CD14-positive monocyte (primary cell): ENCODE measurements around the gene SIK3. TPM values are rescaled to one million over a fixed set of nuclear protein-coding genes. Genes with fewer than 3 reads are reported as not detected.

Experiments
- DNase-seq, 3 donors: peaks; one replicate each; pipeline ENCODE4 v3.0.0-alpha.2; 2011 to 2022
- H2AFZ ChIP-seq: 2 replicates; pipeline ENCODE4 v1.6.0; 2012; ENCODE audit warnings: mild to moderate bottlenecking, low read depth, low read length, inconsistent platforms; ENCODE audit not compliant: insufficient read depth, poor library complexity, severe bottlenecking
- H3K27ac ChIP-seq, 2 donors: 1 replicate in 1 of 2; 2 replicates in 1 of 2; pipeline ENCODE4 v1.5.1; 2012 to 2013; ENCODE audit warnings: low read length in 2 of 2, control low read depth in 1 of 2, inconsistent platforms in 1 of 2, low read depth in 1 of 2, mild to moderate bottlenecking in 1 of 2
- H3K27me3 ChIP-seq, 2 donors: one replicate each; pipeline versions ENCODE4 v1.6.0 to v1.6.1; 2011 to 2013; ENCODE audit warnings: low read length in 2 of 2; ENCODE audit not compliant: control insufficient read depth in 2 of 2, insufficient read depth in 2 of 2
- H3K36me3 ChIP-seq, 2 donors: replicated peaks in 1 of 2; 1 replicate in 1 of 2; 2 replicates in 1 of 2; pipeline versions ENCODE4 v1.5.1 to v1.6.1; 2012 to 2013; ENCODE audit warnings: low read length in 2 of 2, control low read depth in 1 of 2, inconsistent platforms in 1 of 2, mild to moderate bottlenecking in 1 of 2; ENCODE audit not compliant: insufficient read depth in 2 of 2, control insufficient read depth in 1 of 2
- H3K4me1 ChIP-seq, 2 donors: 1 replicate in 1 of 2; 2 replicates in 1 of 2; pipeline versions ENCODE4 v1.5.1 to v1.6.1; 2012 to 2013; ENCODE audit warnings: low read length in 2 of 2, control low read depth in 1 of 2, inconsistent platforms in 1 of 2, mild to moderate bottlenecking in 1 of 2, moderate library complexity in 1 of 2; ENCODE audit not compliant: insufficient read depth in 2 of 2, control insufficient read depth in 1 of 2
- H3K4me2 ChIP-seq: replicated peaks from 2 replicates; pipeline ENCODE3; 2012; ENCODE audit warnings: low read length, moderate library complexity, mild to moderate bottlenecking; ENCODE audit not compliant: poor library complexity, severe bottlenecking; ENCODE audit errors: extremely low read depth
- H3K4me3 ChIP-seq, 3 experiments: fragments of 200-600 bp in 1 of 3; sonication (generic) in 1 of 3; replicated peaks in 1 of 3; 1 replicate in 2 of 3; 2 replicates in 1 of 3; pipeline ENCODE4 v1.5.1; 2011 to 2013; ENCODE audit warnings: low read length in 3 of 3, mild to moderate bottlenecking in 3 of 3, control low read depth in 2 of 3, low read depth in 2 of 3, inconsistent platforms in 1 of 3, moderate library complexity in 1 of 3
- H3K79me2 ChIP-seq: 2 replicates; pipeline ENCODE4 v1.6.0; 2012; ENCODE audit warnings: mild to moderate bottlenecking, control low read depth, inconsistent platforms, low read length, moderate library complexity; ENCODE audit not compliant: insufficient read depth
- H3K9ac ChIP-seq: 2 replicates; pipeline ENCODE4 v1.6.0; 2017; ENCODE audit warnings: low read length, mild to moderate bottlenecking; ENCODE audit not compliant: insufficient read depth, poor library complexity, severe bottlenecking
- H3K9me3 ChIP-seq, 2 donors: replicated peaks in 1 of 2; 1 replicate in 1 of 2; 2 replicates in 1 of 2; pipeline versions ENCODE4 v1.5.1 to v1.6.1; 2012 to 2013; ENCODE audit warnings: low read length in 2 of 2, control low read depth in 1 of 2; ENCODE audit not compliant: control insufficient read depth in 1 of 2, insufficient read depth in 1 of 2
- H4K20me1 ChIP-seq: 2 replicates; pipeline ENCODE4 v1.6.0; 2012; ENCODE audit warnings: mild to moderate bottlenecking, low read length, control low read depth, moderate library complexity; ENCODE audit not compliant: insufficient read depth
- H3K27ac Mint-ChIP-seq, 7 donors: one replicate each; pipeline ENCODE4 v1.8.0; 2020; ENCODE audit warnings: mild to moderate bottlenecking in 7 of 7, mixed read lengths in 7 of 7, moderate library complexity in 6 of 7, inconsistent platforms in 2 of 7
- H3K27me3 Mint-ChIP-seq, 3 donors: one replicate each; pipeline ENCODE4 v1.8.0; 2021 to 2022; ENCODE audit warnings: low read depth in 3 of 3, mild to moderate bottlenecking in 3 of 3, mixed read lengths in 3 of 3, moderate library complexity in 3 of 3, inconsistent platforms in 1 of 3
- H3K36me3 Mint-ChIP-seq, 2 donors: one replicate each; pipeline ENCODE4 v1.8.0; 2020; ENCODE audit warnings: mixed read lengths in 2 of 2, inconsistent platforms in 1 of 2, mild to moderate bottlenecking in 1 of 2
- H3K4me1 Mint-ChIP-seq: one replicate; pipeline ENCODE4 v1.8.0; 2020; ENCODE audit warnings: mild to moderate bottlenecking, mixed read lengths
- H3K4me3 Mint-ChIP-seq, 2 donors: one replicate each; pipeline ENCODE4 v1.8.0; 2020; ENCODE audit warnings: mild to moderate bottlenecking in 2 of 2, mixed read lengths in 2 of 2, moderate library complexity in 1 of 2
- H3K9me3 Mint-ChIP-seq, 7 donors: one replicate each; pipeline ENCODE4 v1.8.0; 2020 to 2022; ENCODE audit warnings: mixed read lengths in 7 of 7, mild to moderate bottlenecking in 6 of 7, moderate library complexity in 6 of 7, inconsistent platforms in 2 of 7
- WGBS: methylation state at CpG from one replicate; pipeline ENCODE4 v1.1.5; 2013; ENCODE audit warnings: missing lambda C conversion rate; ENCODE audit not compliant: insufficient coverage; 5-methylcytosine and 5-hydroxymethylcytosine counted together
- intact Hi-C, 2 donors: fragments of 100-400 bp; cut with micrococcal nuclease; formaldehyde crosslinking; loops; one replicate each; pipeline versions ENCODE4 v1.15.0 to v1.15.1; 2023
- polyA plus RNA-seq, 3 donors: library from polyadenylated mRNA; depleted of rRNA in 1 of 3; unstranded in 2 of 3; stranded (reverse) in 1 of 3; fragments of 300-500 nt in 2 of 3; fragments of >200 nt in 1 of 3; fragmentation: Illumina TruSeq in 2 of 3; gene quantifications; 1 replicate in 2 of 3; 2 replicates in 1 of 3; pipeline ENCODE4 v1.2.3, GENCODE V29; 2012 to 2021
- TF ChIP-seq, protein P1 (sequence below): fragments of 200-600 bp; IDR thresholded peaks from one replicate; pipeline ENCODE4 v1.8.0; 2022; ENCODE audit warnings: antibody characterized with exemption, mild to moderate bottlenecking

SIK3 gene
- polyA plus RNA-seq, 3 donors, result 18.3 to 142 (median 20.0) TPM

DNA sequence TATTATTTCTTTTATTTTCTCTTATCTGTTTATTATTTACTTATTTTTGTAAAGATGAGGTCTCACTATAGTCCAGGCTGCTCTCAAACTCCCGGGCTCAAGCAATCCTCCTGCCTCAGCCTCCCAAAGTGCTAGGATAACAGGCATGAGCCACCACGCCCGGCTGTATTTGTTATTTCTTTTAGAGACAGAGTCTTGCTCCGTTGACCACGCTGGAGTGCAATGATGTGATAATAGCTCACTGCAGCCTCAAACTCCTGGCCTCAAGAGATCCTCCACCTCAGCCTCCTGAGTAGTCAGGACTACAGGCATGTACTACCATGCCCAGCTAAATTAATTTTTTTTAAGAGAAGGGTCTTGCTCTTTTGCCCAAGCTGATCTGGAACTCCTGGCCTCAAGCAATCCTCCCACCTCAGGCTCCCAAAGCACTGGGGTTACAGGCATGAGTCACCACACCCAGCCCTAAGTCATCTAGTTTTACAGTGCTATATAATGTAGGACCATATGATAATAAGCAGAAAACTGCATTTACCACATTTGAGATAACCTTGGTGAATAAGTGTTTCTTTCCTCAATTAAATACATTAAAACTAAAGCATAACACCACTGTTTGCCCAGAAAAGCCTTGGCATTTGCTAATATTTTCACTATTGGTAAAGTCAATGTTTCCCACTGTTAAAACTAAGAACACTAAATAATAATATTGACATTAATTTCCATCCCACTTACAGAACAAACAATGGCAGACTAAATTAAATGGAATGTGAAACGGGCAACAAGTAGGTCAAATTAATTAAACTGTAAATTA, 127.5 kb downstream of the SIK3 start:
- H3K4me1 ChIP-seq, result peaks cover 16 to 30% of the 10 kb centered on the region in 2 donors
- peaks cover 98% of the 10 kb centered on the region for H3K79me2 ChIP-seq
- Mint-ChIP-seq H3K36me3 (peaks cover 6 to 13% of the 10 kb centered on the region in 2 donors), H3K27ac (peak overlapping the region in 3 of 7 donors; percentile 35 to 50 (median 37)), H3K9me3 (no peaks in the 10 kb centered on the region), H3K27me3 (no peaks in the 10 kb centered on the region), H3K4me1 (peaks cover 31% of the 10 kb centered on the region), H3K4me3 (no peak overlapping the region)
- TF ChIP-seq, protein P1, sequence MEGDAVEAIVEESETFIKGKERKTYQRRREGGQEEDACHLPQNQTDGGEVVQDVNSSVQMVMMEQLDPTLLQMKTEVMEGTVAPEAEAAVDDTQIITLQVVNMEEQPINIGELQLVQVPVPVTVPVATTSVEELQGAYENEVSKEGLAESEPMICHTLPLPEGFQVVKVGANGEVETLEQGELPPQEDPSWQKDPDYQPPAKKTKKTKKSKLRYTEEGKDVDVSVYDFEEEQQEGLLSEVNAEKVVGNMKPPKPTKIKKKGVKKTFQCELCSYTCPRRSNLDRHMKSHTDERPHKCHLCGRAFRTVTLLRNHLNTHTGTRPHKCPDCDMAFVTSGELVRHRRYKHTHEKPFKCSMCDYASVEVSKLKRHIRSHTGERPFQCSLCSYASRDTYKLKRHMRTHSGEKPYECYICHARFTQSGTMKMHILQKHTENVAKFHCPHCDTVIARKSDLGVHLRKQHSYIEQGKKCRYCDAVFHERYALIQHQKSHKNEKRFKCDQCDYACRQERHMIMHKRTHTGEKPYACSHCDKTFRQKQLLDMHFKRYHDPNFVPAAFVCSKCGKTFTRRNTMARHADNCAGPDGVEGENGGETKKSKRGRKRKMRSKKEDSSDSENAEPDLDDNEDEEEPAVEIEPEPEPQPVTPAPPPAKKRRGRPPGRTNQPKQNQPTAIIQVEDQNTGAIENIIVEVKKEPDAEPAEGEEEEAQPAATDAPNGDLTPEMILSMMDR, result no peak
- no peak overlapping the region for H2AFZ ChIP-seq
- no peak overlapping the region for H3K4me2 ChIP-seq
- no peaks in the 10 kb centered on the region for H3K36me3 ChIP-seq
- no peaks in the 10 kb centered on the region for H3K9me3 ChIP-seq
- H3K27me3 ChIP-seq, result no peaks in the 10 kb centered on the region
- H3K9ac ChIP-seq, result no peak overlapping the region
- intact Hi-C loops, result loop anchor here (5.0 kb wide), 3 partner anchors 37 to 57 kb away; no protein-coding TSS in a partner anchor
- peaks cover 76% of the 10 kb centered on the region for H4K20me1 ChIP-seq
- DNase-seq, result peak in 1 of 3 donors; percentile 34
- no peak overlapping the region for H3K27ac ChIP-seq
- no peak overlapping the region for H3K4me3 ChIP-seq
- WGBS, result no CpG with 5 or more reads among the region's 6 CpGs

DNA sequence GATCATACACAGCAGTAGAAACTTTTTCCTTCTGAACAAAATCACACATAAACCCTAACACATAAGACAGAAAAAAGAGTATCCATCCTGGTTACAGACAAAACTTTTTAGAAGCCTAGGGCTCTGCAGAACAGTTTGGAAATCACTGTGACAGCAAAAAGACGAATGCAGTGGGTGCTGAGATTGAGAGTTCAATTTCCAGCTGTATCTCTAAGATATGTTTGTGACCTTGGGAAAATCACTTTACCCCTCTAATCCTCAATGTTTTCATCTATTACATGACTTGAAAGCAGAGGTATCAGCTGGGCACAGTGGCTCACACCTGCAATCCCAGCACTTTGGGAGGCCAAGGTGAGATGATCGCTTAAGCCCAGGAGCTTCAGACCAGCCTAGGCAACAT, 128.5 kb downstream of the SIK3 start:
- no peak overlapping the region for H3K9ac ChIP-seq
- 100% methylated on average over 1 of the region's 2 CpGs for WGBS
- Mint-ChIP-seq H3K9me3 (no peaks in the 10 kb centered on the region), H3K36me3 (peaks cover 6 to 13% of the 10 kb centered on the region in 2 donors), H3K27ac (no peak overlapping the region), H3K4me1 (peaks cover 32% of the 10 kb centered on the region), H3K4me3 (no peak overlapping the region), H3K27me3 (no peaks in the 10 kb centered on the region)
- no peaks in the 10 kb centered on the region for H3K27me3 ChIP-seq
- peaks cover 83% of the 10 kb centered on the region for H4K20me1 ChIP-seq
- TF ChIP-seq, protein P1, result no peak
- H3K79me2 ChIP-seq, result peaks cover 98% of the 10 kb centered on the region
- H3K36me3 ChIP-seq, result no peaks in the 10 kb centered on the region
- no peak overlapping the region for H2AFZ ChIP-seq
- intact Hi-C loops, result loop anchor here (5.0 kb wide), 3 partner anchors 38 to 58 kb away; no protein-coding TSS in a partner anchor
- no peaks in the 10 kb centered on the region for H3K9me3 ChIP-seq
- H3K4me3 ChIP-seq, result no peak overlapping the region
- DNase-seq, result no peak
- no peak overlapping the region for H3K27ac ChIP-seq
- H3K4me1 ChIP-seq, result peaks cover 16 to 30% of the 10 kb centered on the region in 2 donors
- H3K4me2 ChIP-seq, result no peak overlapping the region
